MG63 (cell line): ENCODE data around the gene USP46. TPM values are rescaled to one million over a fixed set of nuclear protein-coding genes. Genes with fewer than 3 reads are reported as not detected.

Experiments used
- DNase-seq: peaks from one replicate; pipeline ENCODE4 v3.0.0-alpha.2; 2020
- H3K27me3 ChIP-seq: fragments of 250-450 bp; sonication (Bioruptor Pico); 2 replicates; pipeline ENCODE4 v1.5.1; 2020; ENCODE audit warnings: mild to moderate bottlenecking, moderate library complexity
- H3K36me3 ChIP-seq: fragments of 250-450 bp; sonication (Bioruptor Pico); 2 replicates; pipeline ENCODE4 v1.5.1; 2020; ENCODE audit warnings: mild to moderate bottlenecking, moderate library complexity
- H3K4me3 ChIP-seq: fragments of 250-450 bp; sonication (Bioruptor Pico); 2 replicates; pipeline ENCODE4 v1.5.1; 2020; ENCODE audit warnings: mild to moderate bottlenecking, moderate library complexity
- H3K9me3 ChIP-seq: fragments of 250-450 bp; sonication (Bioruptor Pico); 2 replicates; pipeline ENCODE4 v1.5.1; 2020; ENCODE audit warnings: mild to moderate bottlenecking, moderate library complexity
- total RNA-seq: library from RNA; depleted of rRNA; stranded (reverse); fragments of >200 nt; shearing (Covaris generic); gene quantifications from 2 replicates; pipeline ENCODE4 v1.2.3, GENCODE V29; 2014; ENCODE audit warnings: low replicate concordance

The USP46 gene
- total RNA-seq, 1 experiment from 2014 or later, result 14.6 TPM

- DNase-seq, result no peak
- no peaks in the 10 kb centered on the region; the same call in 1 of the 2 replicates for H3K9me3 ChIP-seq
- H3K36me3 ChIP-seq, result peaks cover 13% of the 10 kb centered on the region
- peaks cover 10% of the 10 kb centered on the region for H3K27me3 ChIP-seq
- no peak overlapping the region for H3K4me3 ChIP-seq
These were observed 3.0 kb upstream of the USP46 start for GRCh38 chr4:52661966-52662690.

DNA sequence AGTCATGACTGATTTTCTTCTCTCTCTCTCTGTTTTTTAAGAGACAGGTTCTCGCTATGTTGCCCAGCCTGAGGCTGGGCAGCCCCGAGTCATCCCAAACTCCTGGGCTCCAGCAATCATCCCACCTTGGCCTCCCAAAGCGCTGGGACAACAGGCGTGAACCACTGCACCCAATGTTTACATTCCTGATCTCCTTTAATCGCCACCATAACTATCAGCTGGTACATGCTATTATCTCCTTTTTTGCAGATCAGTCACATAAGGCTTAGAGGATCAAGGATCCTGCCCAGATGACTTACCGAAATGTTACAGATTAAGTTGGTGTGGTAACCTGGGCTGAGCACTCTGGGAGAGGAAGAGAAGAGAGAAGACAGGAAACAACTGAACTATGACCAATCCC lies 1.5 kb upstream of the USP46 start:
- no peak overlapping the region for H3K4me3 ChIP-seq
- DNase-seq, result no peak
- H3K36me3 ChIP-seq, result peaks cover 13% of the 10 kb centered on the region
- H3K9me3 ChIP-seq, result no peaks in the 10 kb centered on the region; the same call in 1 of the 2 replicates
- no peaks in the 10 kb centered on the region for H3K27me3 ChIP-seq

- no peaks in the 10 kb centered on the region for H3K27me3 ChIP-seq
- H3K9me3 ChIP-seq, result no peaks in the 10 kb centered on the region; the same call in 1 of the 2 replicates
- peak overlapping the region; percentile 92 for H3K4me3 ChIP-seq
- H3K36me3 ChIP-seq, result peaks cover 13% of the 10 kb centered on the region
- DNase-seq, result peak; percentile 80
These were observed 691 bp upstream of the USP46 start for GRCh38 chr4:52659722-52660261.

- Histone ChIP-seq H3K27me3 (no peaks in the 10 kb centered on the region), H3K36me3 (peaks cover 13% of the 10 kb centered on the region), H3K4me3 (peak overlapping the region; percentile 92), H3K9me3 (no peaks in the 10 kb centered on the region; the same call in 1 of the 2 replicates)
- no peak for DNase-seq
These were observed 480 bp downstream of the USP46 start for GRCh38 chr4:52658641-52659000.

- Histone ChIP-seq H3K4me3 (peak overlapping the region; percentile 92), H3K36me3 (peaks cover 13% of the 10 kb centered on the region), H3K9me3 (no peaks in the 10 kb centered on the region; the same call in none of the 2 replicates), H3K27me3 (no peaks in the 10 kb centered on the region)
- no peak for DNase-seq
These were observed 1.2 kb downstream of the USP46 start for GRCh38 chr4:52657618-52658501.

DNA sequence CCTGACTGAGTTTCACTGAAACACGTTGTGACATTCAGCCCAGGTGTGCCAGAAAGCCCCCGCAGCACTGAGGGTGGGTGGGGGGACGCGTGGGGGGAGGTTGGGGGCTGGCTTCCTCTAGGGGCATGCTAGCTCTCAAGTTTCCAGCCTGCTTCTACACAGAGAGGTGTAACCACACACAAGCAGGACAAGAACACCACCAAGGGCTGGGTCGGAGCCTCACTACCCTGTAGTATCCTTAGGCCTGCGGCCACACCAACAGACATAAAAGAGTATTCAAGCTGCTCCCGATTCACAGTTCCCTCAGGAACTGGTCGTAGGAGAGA lies 1.8 kb downstream of the USP46 start:
- no peak for DNase-seq
- H3K4me3 ChIP-seq, result no peak overlapping the region

GRCh38 chr4:52655506-52655905 lies 3.6 kb downstream of the USP46 start:
- Histone ChIP-seq H3K9me3 (peaks cover 5% of the 10 kb centered on the region), H3K27me3 (no peaks in the 10 kb centered on the region), H3K4me3 (no peak overlapping the region), H3K36me3 (no peaks in the 10 kb centered on the region; the same call in none of the 2 replicates)
- DNase-seq, result no peak

More for the DNA sequence above, 1.8 kb downstream of the USP46 start:
- Histone ChIP-seq H3K9me3 (no peaks in the 10 kb centered on the region; the same call in none of the 2 replicates), H3K36me3 (peaks cover 13% of the 10 kb centered on the region), H3K27me3 (no peaks in the 10 kb centered on the region)

DNA sequence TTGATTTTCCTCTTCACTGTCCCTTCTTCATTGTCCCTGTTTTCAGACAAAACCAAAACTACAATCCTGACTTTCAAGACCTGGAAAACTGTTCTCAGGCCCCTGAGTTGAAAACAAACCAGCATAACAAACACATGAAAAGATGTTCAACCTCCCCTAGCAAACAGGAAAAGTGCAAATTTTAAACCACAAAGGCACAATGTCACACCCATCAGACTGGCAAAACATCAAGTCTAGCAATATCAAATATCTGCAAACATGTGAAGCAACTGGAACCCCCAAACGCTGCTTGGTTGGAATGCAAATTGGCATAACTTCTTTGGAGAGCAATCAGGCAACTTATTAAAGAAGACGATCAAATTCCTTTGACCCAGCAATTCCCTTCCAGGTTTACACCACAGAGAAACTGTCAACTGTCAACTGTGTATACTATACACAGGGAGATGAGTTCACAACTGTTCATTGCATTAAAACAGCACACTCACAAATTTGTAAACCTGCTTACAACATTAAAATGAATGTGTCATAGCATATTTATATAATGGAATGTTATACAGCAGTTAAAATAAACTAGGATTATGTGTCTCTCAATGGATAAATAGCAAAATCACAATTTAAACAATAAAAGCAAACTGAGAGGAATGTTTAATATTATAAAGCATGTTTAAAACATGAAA lies 7.0 kb downstream of the USP46 start:
- no peak for DNase-seq
- Histone ChIP-seq H3K36me3 (peaks cover 5% of the 10 kb centered on the region), H3K9me3 (peaks cover 5% of the 10 kb centered on the region), H3K4me3 (no peak overlapping the region), H3K27me3 (no peaks in the 10 kb centered on the region)

GRCh38 chr4:52648836-52649235 lies 10.3 kb downstream of the USP46 start:
- no peak overlapping the region for H3K4me3 ChIP-seq
- H3K9me3 ChIP-seq, result peaks cover 5% of the 10 kb centered on the region
- H3K36me3 ChIP-seq, result peaks cover 5% of the 10 kb centered on the region
- DNase-seq, result no peak
- H3K27me3 ChIP-seq, result no peaks in the 10 kb centered on the region

DNA sequence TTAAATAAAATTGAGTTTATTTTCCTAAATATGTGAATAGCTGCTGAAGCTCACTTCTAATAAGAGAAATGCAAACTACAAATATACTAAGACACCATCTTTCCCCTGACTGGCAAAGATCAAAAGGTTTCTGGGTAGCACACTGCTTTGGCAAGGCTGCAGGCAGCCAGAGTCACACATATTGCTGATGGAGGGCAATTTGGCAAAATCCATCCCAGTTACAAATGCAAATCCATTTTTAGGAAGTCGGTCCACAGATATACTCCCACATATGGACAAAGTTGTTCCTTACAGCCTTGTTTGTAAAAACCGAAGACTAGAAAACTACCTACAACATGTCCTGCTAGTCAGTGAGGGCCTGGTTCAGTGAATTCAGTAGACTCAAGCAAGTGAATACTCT lies 12.4 kb downstream of the USP46 start:
- no peak for DNase-seq
- H3K4me3 ChIP-seq, result no peak overlapping the region
- peaks cover 5% of the 10 kb centered on the region for H3K36me3 ChIP-seq
- no peaks in the 10 kb centered on the region for H3K27me3 ChIP-seq
- H3K9me3 ChIP-seq, result peaks cover under 1% of the 10 kb centered on the region; the same call in 1 of the 2 replicates

DNA sequence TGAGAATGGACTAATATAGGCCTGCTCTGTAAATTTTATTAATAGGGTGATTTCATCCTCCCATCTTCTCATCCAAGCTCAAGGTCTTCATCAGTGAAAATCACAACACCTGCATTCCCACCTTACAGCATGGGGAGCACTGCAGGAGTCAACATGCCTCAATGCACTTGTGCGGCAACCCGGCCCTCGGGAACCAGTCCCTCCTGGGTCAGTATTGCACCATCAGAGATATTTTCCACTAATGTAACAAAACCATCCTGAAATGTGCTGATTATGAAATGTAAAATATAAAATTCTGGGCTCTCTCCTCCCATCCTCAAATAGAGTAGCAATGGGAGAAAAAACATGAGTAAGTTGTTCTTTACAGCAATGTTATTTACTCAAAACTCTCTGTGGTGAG lies 13.0 kb downstream of the USP46 start:
- H3K36me3 ChIP-seq, result peaks cover 5% of the 10 kb centered on the region
- no peak overlapping the region for H3K4me3 ChIP-seq
- DNase-seq, result no peak
- no peaks in the 10 kb centered on the region for H3K9me3 ChIP-seq
- no peaks in the 10 kb centered on the region for H3K27me3 ChIP-seq

- Histone ChIP-seq H3K4me3 (no peak overlapping the region), H3K27me3 (no peaks in the 10 kb centered on the region), H3K36me3 (peaks cover 5% of the 10 kb centered on the region), H3K9me3 (no peaks in the 10 kb centered on the region)
- no peak for DNase-seq
These were observed 13.8 kb downstream of the USP46 start for GRCh38 chr4:52645300-52645699.

DNA sequence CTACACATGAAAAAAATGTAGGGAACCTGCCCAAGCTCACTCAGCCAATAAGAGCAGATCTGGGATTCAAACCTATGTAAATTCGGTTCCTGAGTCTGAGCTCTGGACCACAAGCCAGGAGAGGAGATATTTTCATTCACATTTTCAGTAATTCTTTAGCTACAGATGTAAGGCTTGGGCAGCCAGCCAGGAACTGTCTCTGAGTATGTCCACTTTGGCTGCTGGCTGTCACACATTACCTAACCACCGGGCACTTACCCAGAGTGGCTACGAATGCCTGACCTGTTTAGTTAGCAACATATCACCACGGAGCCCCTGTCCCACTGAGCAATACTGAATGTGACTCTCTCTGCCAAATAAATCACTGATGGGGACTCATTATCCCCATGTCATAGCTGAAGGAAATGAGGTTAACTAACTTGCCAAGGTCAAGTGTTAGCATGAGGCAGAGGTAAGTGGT lies 15.3 kb downstream of the USP46 start:
- Histone ChIP-seq H3K36me3 (no peaks in the 10 kb centered on the region), H3K9me3 (no peaks in the 10 kb centered on the region), H3K27me3 (no peaks in the 10 kb centered on the region), H3K4me3 (no peak overlapping the region)
- DNase-seq, result peak; percentile 99

DNA sequence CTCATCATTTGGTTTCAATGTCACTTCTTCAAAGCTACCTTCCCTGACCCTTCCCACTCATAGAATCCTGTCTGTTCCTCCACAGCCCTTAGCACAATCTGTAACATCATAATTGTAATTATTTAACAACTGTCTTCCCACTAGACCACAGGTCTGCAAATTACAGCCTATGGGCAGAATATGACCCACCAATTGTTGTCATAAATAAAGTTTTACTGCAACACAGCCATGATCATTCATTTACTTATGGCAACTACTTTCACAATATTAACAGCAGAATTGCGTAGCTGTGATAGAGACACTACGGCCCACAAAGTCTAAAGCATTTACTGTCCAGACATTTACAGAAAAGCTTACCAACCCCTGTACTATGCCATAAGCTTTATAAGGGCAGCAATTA lies 15.9 kb downstream of the USP46 start:
- H3K27me3 ChIP-seq, result no peaks in the 10 kb centered on the region
- no peaks in the 10 kb centered on the region for H3K36me3 ChIP-seq
- no peaks in the 10 kb centered on the region for H3K9me3 ChIP-seq
- no peak for DNase-seq
- H3K4me3 ChIP-seq, result no peak overlapping the region

DNA sequence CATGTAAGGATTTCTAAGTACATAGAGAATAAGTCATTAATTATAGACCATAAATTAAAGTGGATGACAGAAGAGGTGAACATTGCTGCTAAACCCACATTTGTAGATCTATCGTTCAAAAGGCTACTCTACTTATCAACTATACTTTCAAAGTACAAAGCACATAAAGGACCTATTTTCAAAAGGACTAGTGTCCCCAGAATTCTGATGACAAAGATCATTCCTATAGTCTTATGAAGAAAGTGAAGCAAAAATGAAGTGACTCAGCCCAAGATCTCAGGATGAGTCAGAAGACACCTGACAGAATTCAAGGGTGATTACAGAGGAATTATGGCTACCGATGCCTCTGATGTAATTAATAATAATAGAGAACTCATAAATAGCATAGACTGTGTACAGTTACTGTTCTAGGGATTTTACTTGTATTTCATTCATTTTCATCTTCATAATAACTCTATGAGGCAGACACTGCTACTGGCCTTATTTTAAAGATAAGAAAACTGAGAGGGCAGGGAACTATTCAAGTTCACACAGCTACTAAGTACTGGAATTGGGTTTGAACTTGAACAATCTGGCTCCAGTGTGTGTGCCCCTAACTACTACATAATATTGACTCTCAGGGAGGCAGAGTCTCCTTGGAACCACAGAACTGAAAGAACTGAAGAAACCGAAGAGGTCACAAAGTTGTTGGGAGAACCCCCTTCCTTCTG lies 17.1 kb downstream of the USP46 start:
- H3K36me3 ChIP-seq, result no peaks in the 10 kb centered on the region
- H3K27me3 ChIP-seq, result no peaks in the 10 kb centered on the region
- DNase-seq, result peak; percentile 28

DNA sequence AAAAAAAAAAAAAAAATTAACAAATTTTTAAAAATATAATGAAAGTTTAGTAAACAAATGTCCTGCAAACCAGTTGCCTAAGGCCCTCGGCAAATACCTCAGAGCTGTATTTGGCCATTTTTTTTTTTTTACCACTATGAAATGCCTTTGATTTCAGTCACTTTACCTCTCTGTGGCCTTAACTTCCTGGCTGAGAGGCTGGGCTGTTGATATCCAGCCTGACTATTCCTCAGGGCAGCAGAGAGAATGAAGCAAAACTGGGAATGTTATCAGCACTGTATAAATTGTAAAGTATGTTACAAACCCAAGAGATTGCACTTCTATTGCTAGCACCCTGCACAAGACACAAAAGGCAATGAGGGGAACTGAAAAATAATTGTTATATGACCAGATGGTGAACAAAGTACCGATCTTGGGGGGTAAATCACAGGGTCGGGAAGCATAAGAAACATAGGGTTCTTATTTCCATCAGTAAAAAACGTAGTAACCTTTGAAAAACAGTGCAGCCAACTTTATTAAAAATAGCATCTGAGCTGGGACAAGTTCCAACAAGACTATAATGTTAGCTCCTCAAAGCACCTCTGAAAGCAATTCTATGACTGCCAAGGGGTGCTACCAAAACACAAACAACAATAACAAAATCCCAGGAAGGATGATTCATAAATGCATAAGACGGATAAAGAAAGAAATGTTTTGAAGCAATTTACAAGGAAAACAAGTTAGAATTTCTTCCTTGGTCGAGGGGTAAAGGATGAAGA lies 18.1 kb downstream of the USP46 start:
- Histone ChIP-seq H3K27me3 (no peaks in the 10 kb centered on the region), H3K9me3 (no peaks in the 10 kb centered on the region), H3K36me3 (no peaks in the 10 kb centered on the region), H3K4me3 (no peak overlapping the region)
- peak; percentile 43 for DNase-seq

More for the DNA sequence above, 17.1 kb downstream of the USP46 start:
- Histone ChIP-seq H3K9me3 (no peaks in the 10 kb centered on the region), H3K4me3 (no peak overlapping the region)
